Measurements from ENCODE around the gene LANCL1.

GRCh38 chr2:210452194-210452593, 24.4 kb downstream of the LANCL1 start:
- TF ChIP-seq CTCF (IDR thresholded peaks at IDR 0.05 in 8 of 11, conservative IDR thresholded peaks at IDR 0.05 in 3 of 11) (no peak), POLR2AphosphoS5 (IDR thresholded peaks at IDR 0.05) (no peak)
